GM19043 (cell line): Measurements from ENCODE around the gene OGFOD2.
"Not testable (repeated sequence)": the region's sequence is repeated elsewhere in the genome, so short reads cannot be mapped to it uniquely, and the experiment has no call there.

ENCODE experiments used
- ATAC-seq: cut with Tn5 transposase; IDR thresholded peaks from one replicate; pipeline ENCODE4 v1.9.1; 2021; ENCODE audit warnings: low read depth; ENCODE audit not compliant: unreplicated experiment

OGFOD2 gene

GRCh38 chr12:122999196-122999946 is 24.3 kb downstream of the OGFOD2 start:
- no peak for ATAC-seq

DNA sequence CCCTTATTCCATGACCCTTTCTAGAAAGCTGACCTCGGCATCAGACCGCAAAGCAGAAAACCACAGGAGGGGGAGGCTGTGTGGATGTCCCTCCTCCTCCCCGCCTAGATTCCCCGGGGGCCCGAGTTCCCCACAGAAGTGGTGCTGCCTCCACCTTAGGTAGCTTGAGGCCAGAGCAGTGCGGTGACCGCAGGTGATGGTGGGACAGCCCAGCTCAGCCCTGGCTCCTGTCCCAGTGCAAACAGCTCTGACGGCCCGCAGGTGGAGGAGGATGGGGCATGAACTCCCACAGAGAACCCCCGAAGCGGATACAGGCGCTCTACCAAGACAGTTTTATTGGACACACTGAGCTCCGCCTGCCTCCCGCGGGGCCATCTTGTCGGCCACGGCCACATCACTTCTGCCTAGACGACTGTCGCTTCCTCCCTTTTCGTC is 25.0 kb downstream of the OGFOD2 start:
- ATAC-seq: no peak

DNA sequence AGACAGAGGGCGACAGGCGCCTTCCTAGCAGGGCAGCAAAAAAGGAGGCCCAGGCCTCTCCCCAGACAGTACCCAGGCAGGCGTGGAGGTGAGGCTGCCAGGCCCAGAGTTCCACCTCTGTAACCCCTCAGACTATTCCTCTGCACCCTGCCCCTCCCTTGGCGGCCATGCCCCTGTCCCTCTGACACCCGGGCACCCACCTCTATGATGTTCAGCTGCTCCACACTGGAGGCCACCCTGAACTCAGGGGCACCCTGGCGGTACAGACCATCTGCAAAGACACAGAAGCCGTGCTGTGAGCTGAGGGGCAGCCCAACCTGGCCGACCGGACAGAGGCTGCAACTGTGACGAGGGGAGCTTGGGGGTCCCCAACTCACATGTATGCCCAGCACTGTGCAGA is 25.5 kb downstream of the OGFOD2 start:
- no peak for ATAC-seq

DNA sequence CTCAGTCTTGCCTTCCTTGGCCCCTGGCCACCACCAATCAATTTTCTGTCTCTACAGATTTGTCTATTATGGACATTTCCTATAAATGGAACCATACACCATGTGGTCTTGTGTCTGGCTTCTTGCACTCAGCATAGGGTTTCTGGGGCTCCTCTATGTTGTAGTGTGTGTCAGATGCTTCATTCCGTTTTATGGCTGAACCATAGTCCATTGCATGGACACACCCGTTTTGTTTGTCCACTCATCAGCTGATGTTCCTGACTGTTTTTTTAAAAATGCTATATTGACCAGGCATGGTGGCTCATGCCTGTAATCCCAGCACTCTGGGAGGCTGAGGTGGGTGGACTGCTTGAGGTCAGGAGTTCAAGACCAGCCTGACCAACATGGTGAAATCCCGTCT is 26.4 kb downstream of the OGFOD2 start:
- ATAC-seq: no peak

DNA sequence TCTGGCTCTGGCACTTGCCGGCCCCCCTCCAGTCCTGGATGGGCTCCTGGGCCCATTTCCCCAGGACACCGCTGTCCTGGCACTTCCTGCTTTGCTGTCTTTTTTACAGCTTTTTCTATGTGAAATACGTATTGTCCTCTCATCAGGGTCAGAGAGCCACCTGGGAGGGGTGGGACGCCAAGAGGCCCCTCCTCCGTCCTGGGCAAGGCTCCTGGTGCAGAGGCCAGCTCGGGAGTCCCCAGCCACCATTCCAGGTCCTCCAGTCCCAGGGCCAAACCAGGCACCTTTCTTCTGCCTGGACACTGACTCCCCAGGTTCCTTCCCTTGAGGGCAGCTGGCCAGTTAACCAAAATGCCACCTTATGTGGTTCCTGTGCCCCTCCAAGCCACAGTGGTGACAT is 28.2 kb downstream of the OGFOD2 start:
- no peak for ATAC-seq

DNA sequence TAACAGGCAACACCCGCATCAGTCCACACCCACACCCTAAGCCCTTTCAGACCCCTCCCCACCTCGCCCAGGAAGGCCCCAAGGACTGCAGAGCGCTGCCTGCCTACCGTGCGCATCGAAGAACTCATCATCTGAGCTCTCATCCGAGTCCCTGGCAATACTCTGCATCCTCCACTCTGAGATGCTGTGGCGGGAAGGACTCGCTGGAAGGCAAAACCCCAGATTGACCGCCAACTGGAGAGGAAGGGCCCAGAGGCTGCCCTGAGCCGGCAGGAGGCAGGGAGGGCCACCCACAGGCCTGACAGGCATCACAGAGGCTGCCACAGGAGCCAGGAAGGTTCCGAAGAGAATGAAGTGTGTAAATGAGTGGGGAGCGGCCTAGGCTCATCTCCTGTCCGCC is 29.2 kb downstream of the OGFOD2 start:
- no peak for ATAC-seq

DNA sequence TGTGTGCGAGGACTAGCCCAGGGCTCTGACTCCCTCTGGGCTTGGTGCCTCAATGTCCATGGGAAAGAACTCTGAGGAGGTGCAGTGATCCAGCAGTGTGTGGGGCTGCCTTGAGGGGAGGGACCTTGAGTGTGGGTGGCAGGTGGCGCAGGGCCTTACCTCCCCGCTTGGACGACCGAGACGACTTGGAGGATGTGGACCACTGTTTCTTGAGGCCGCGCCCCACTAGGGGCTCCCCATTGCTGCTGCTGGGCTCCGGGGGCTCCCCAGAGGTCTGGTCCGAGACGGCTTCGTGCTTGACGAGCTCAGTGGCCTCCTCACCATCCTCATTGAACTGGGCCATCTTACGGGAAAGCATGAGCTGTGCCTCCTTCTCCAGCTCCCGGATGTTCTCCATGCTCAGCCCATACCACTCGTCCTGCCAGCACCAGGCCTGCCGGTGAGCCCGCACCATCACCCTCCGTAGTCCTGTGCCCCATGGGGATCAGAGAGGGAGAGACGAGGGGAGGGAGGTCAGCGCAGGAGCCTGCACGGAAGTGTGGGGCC is 30.1 kb downstream of the OGFOD2 start:
- ATAC-seq: no peak

GRCh38 chr12:123006977-123007376 is 31.9 kb downstream of the OGFOD2 start:
- ATAC-seq: no peak

DNA sequence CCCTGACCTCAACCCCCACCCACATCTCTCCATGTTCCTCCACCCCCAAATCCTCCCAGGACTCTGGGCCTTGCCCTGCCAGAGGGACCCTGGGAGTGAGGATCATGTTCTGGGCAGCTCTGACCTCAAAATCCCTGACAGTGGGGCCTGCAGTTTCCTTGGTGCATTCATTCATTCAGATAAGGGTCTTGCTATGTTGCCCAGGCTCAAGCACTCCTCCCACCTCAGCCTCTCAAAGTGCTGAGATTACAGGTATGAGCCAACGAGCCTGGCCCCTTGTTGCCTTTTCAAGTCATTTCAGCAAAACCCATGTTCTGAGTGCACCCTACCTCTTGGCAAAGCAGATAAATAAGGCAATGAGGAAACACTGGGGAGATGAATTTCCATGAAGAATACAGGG is 35.1 kb downstream of the OGFOD2 start:
- ATAC-seq: no peak

GRCh38 chr12:123010681-123011080 is 35.6 kb downstream of the OGFOD2 start:
- no peak for ATAC-seq

GRCh38 chr12:123011701-123012100 is 36.7 kb downstream of the OGFOD2 start:
- ATAC-seq: no peak

GRCh38 chr12:123013185-123014095 is 38.4 kb downstream of the OGFOD2 start:
- ATAC-seq: no peak

GRCh38 chr12:123014473-123014872 is 39.4 kb downstream of the OGFOD2 start:
- ATAC-seq: not testable (repeated sequence)

DNA sequence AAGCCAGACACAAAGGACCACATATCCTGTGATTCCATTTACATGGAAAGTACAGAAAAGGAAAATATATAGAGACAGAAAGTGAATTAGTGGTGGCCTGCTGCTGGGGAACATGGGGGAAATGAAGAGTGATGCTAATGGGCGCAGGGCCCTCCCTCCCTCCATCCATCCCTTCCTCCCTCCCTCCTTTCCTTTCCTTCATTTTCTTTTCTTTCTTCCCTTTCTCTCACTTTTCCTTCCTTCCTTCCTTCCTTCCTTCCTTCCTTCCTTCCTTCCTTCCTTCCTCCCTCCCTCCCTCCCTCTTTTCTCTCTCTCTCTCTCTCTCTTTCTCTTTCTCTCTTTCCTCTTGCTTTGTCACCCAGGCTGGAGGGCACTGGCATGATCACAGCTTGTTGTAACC is 42.7 kb downstream of the OGFOD2 start:
- ATAC-seq: no peak

GRCh38 chr12:123019841-123020138 is 44.7 kb downstream of the OGFOD2 start:
- no peak for ATAC-seq

GRCh38 chr12:123021688-123022604 is 46.9 kb downstream of the OGFOD2 start:
- no peak for ATAC-seq

GRCh38 chr12:123022846-123023245 is 47.8 kb downstream of the OGFOD2 start:
- ATAC-seq: no peak

GRCh38 chr12:123024819-123025391 is 49.9 kb downstream of the OGFOD2 start:
- ATAC-seq: no peak

- ATAC-seq: no peak
Observed at GRCh38 chr12:123026094-123026853, 51.2 kb downstream of the OGFOD2 start.
